Mesendoderm (in vitro differentiated cells): ENCODE measurements around the gene GNAT2.

Experiments
- DNase-seq: peaks from one replicate; pipeline ENCODE4 v3.0.0; 2013
- H2AK5ac ChIP-seq: 2 replicates; pipeline ENCODE4 v1.6.1; 2013; ENCODE audit warnings: low read length, inconsistent platforms
- H2BK120ac ChIP-seq: 2 replicates; pipeline ENCODE4 v1.6.1; 2013; ENCODE audit warnings: low read depth, mild to moderate bottlenecking, low read length, moderate library complexity, mixed read lengths
- H2BK15ac ChIP-seq: replicated peaks from 2 replicates; pipeline ENCODE4 v1.6.1; 2013; ENCODE audit warnings: low read depth, mild to moderate bottlenecking, moderate library complexity
- H2BK5ac ChIP-seq: 2 replicates; pipeline ENCODE4 v1.6.1; 2013; ENCODE audit warnings: low read length, inconsistent platforms
- H3K18ac ChIP-seq: 2 replicates; pipeline ENCODE4 v1.6.1; 2013; ENCODE audit warnings: mild to moderate bottlenecking, low read length, mixed read lengths
- H3K23ac ChIP-seq: one replicate; pipeline ENCODE4 v1.6.1; 2013; ENCODE audit warnings: low read length
- H3K27ac ChIP-seq: 2 replicates; pipeline ENCODE4 v1.5.1; 2013; ENCODE audit warnings: low read depth, mild to moderate bottlenecking, inconsistent platforms, low read length, moderate library complexity
- H3K27me3 ChIP-seq: 2 replicates; pipeline ENCODE4 v1.6.1; 2013; ENCODE audit warnings: low read length, control low read depth, mild to moderate bottlenecking, inconsistent platforms; ENCODE audit not compliant: insufficient read depth, poor library complexity
- H3K36me3 ChIP-seq: 2 replicates; pipeline ENCODE4 v1.6.1; 2013; ENCODE audit warnings: low read length, inconsistent platforms; ENCODE audit not compliant: control insufficient read depth, insufficient read depth
- H3K4ac ChIP-seq: one replicate; pipeline ENCODE4 v1.6.1; 2013; ENCODE audit warnings: low read depth, mild to moderate bottlenecking, low read length, moderate library complexity
- H3K4me1 ChIP-seq: 2 replicates; pipeline ENCODE4 v1.6.1; 2013; ENCODE audit warnings: low read depth, low read length, inconsistent platforms; ENCODE audit not compliant: control insufficient read depth
- H3K4me2 ChIP-seq: 2 replicates; pipeline ENCODE4 v1.6.1; 2013; ENCODE audit warnings: low read length
- H3K4me3 ChIP-seq: 2 replicates; pipeline ENCODE4 v1.5.1; 2013; ENCODE audit warnings: mild to moderate bottlenecking, low read length
- H3K56ac ChIP-seq: one replicate; pipeline ENCODE4 v1.6.1; 2013; ENCODE audit warnings: low read length
- H3K79me1 ChIP-seq: 2 replicates; pipeline ENCODE4 v1.6.1; 2013; ENCODE audit warnings: low read length, inconsistent platforms
- H3K79me2 ChIP-seq: 2 replicates; pipeline ENCODE4 v1.6.1; 2013; ENCODE audit warnings: mild to moderate bottlenecking, low read length; ENCODE audit not compliant: control insufficient read depth, insufficient read depth
- H3K9ac ChIP-seq: 2 replicates; pipeline ENCODE4 v1.6.1; 2013; ENCODE audit warnings: low read length, inconsistent platforms
- H4K5ac ChIP-seq: one replicate; pipeline ENCODE4 v1.6.1; 2013; ENCODE audit warnings: low read length
- H4K8ac ChIP-seq: one replicate; pipeline ENCODE4 v1.6.1; 2013; ENCODE audit warnings: low read depth, mild to moderate bottlenecking, control low read depth, low read length, moderate library complexity
- WGBS: extraction: QIAGEN DNeasy Blood & Tissue Kit; methylation state at CpG from one replicate; pipeline ENCODE4 v1.1.7; 2013; ENCODE audit warnings: low lambda C conversion rate, missing lambda C conversion rate; ENCODE audit not compliant: insufficient coverage; ENCODE audit errors: extremely low coverage; 5-methylcytosine and 5-hydroxymethylcytosine counted together

Gene GNAT2

DNA sequence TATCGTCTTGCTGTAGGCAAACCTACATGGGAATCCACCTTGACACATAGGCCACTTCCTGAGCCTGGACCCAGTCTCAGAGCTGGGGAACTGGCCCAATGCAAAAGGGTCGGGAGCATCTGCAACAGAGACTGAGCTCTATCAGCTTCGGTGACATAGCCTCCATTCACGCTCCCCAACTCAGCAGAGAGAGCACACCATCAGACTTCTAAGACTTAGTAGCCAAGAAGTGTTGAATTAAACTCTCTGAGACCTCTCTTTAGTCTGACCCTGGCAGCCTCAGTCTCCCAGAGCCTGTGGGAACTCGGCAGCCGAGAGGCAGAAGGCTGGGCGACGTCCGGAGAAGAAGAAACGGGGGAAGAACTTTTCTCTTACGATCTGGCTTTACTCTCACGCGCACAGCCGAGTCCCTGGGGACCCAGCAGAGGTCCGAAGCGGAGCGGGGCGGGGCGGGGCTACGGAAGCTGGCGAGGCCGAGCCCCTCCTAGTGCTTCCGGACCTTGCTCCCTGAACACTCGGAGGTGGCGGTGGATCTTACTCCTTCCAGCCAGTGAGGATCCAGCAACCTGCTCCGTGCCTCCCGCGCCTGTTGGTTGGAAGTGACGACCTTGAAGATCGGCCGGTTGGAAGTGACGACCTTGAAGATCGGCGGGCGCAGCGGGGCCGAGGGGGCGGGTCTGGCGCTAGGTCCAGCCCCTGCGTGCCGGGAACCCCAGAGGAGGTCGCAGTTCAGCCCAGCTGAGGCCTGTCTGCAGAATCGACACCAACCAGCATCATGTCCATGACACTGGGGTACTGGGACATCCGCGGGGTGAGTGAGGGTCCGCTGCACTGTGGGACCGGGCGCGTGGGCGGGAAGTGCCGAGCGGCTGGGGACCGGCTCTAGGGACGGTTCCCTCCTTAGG, 36.5 kb upstream of the GNAT2 start, which contains the start of gene GSTM4:
Gene GSTM4 (plus strand): TSS at position 485 of the 905 bp plus-strand sequence. CDS start 291 bp downstream, at position 776.
- H2BK5ac ChIP-seq: no peak within 1 kb of the TSS
- peak within 1 kb of the TSS; percentile 91 for H3K56ac ChIP-seq
- H4K8ac ChIP-seq: no peak within 1 kb of the TSS
- no peak within 1 kb of the TSS for H3K27ac ChIP-seq
- H3K79me1 ChIP-seq: no peaks in the 10 kb centered on the region
- no peaks in the 10 kb centered on the region for H3K36me3 ChIP-seq
- peaks cover 2% of the 10 kb centered on the region for H3K4me1 ChIP-seq
- no peak within 1 kb of the TSS for H4K5ac ChIP-seq
- peak within 1 kb of the TSS; percentile 70 for H3K4me3 ChIP-seq
- H3K23ac ChIP-seq: no peak within 1 kb of the TSS
- H2BK15ac ChIP-seq: no peak within 1 kb of the TSS
- DNase-seq: peak; percentile 85
- WGBS: no CpG with 5 or more reads among the region's 54 CpGs
- no peak within 1 kb of the TSS for H2BK120ac ChIP-seq
- peaks cover 3% of the 10 kb centered on the region for H3K27me3 ChIP-seq
- no peak within 1 kb of the TSS for H3K4ac ChIP-seq
- H3K79me2 ChIP-seq: no peaks in the 10 kb centered on the region
- peak within 1 kb of the TSS; percentile 78 for H3K9ac ChIP-seq
- H2AK5ac ChIP-seq: no peak within 1 kb of the TSS
- H3K18ac ChIP-seq: no peak within 1 kb of the TSS
- peak within 1 kb of the TSS; percentile 90 for H3K4me2 ChIP-seq

DNA sequence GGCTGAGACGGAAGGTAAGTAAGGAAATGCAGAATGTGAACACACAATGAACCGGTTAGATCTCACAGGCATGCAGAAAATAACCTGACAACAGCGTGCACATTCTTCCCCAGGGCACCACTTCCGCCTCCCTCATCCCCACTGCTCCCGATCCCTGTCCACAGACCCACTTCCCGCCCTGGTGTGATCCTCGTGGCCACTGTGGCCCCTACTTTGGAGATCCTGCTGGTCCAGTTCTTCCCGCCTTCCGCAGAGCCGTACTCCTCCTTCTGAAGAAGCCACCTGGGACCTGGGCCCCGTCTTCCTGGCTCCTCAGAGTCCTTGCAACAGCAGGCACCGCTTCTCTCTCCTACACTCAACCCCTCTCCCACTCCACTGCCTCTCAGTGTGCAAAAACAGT, 35.1 kb upstream of the GNAT2 start:
- Histone ChIP-seq H3K56ac (no peak overlapping the region), H3K27ac (no peak overlapping the region), H3K36me3 (no peaks in the 10 kb centered on the region), H3K18ac (no peak overlapping the region), H2BK15ac (no peak overlapping the region), H3K4ac (no peak overlapping the region), H2BK5ac (no peak overlapping the region), H3K79me2 (no peaks in the 10 kb centered on the region), H3K23ac (no peak overlapping the region), H3K4me2 (no peak overlapping the region), H4K5ac (no peak overlapping the region), H3K4me1 (peaks cover 2% of the 10 kb centered on the region), H3K4me3 (no peak overlapping the region), H3K79me1 (no peaks in the 10 kb centered on the region), H2AK5ac (no peak overlapping the region), H2BK120ac (no peak overlapping the region), H3K9ac (no peak overlapping the region), H3K27me3 (peaks cover 3% of the 10 kb centered on the region), H4K8ac (no peak overlapping the region)
- DNase-seq: no peak
- no CpG with 5 or more reads among the region's 12 CpGs for WGBS

DNA sequence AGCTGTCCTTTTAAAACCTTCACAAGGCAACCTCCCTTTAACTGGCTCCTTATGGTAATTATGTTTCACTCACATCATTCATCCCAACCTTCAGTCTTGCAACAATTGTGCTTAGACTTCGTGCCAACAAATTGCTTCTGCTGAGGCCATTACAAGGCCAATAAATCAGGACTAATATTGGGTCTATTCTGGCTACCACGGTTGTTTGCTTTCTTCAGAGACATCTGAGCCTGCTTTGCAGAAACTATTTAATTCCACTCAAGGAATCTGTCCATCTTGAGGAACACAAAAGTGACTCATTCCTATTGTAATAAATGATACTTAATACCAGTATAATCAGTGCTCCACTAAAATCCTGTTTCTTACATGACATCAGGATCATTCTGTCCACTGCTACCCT, 33.9 kb upstream of the GNAT2 start:
- Histone ChIP-seq H4K8ac (no peak overlapping the region), H3K79me2 (no peaks in the 10 kb centered on the region), H3K4ac (no peak overlapping the region), H4K5ac (no peak overlapping the region), H3K27me3 (peaks cover 3% of the 10 kb centered on the region), H3K27ac (no peak overlapping the region), H3K79me1 (no peaks in the 10 kb centered on the region), H3K4me1 (peaks cover 2% of the 10 kb centered on the region), H2BK120ac (no peak overlapping the region), H3K4me3 (no peak overlapping the region), H2BK15ac (no peak overlapping the region), H3K18ac (no peak overlapping the region), H3K4me2 (no peak overlapping the region), H2AK5ac (no peak overlapping the region), H3K36me3 (no peaks in the 10 kb centered on the region), H2BK5ac (no peak overlapping the region), H3K23ac (no peak overlapping the region), H3K56ac (no peak overlapping the region), H3K9ac (no peak overlapping the region)
- WGBS: no CpG with 5 or more reads among the region's 2 CpGs
- DNase-seq: no peak

DNA sequence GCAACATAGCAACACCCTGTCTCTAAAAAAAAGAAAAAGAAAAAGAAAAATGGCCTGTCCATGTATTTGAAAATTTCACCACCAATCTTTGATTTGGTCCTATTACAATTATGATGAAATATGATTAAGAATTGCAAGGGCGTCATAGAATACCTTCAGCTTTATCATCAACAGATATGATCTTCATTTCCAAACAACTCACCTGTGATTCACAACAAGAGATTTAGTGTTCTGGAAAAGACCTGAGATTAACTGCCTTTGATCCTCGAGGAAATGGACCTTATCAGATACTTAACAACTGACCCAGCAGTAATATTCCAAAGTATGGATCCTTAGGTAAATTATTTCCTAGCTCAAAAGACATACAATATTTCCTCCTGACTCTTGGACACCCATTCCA, 33.0 kb upstream of the GNAT2 start:
- Histone ChIP-seq H3K79me1 (no peaks in the 10 kb centered on the region), H3K9ac (no peak overlapping the region), H2BK15ac (no peak overlapping the region), H2AK5ac (no peak overlapping the region), H3K18ac (no peak overlapping the region), H3K4me2 (no peak overlapping the region), H3K27me3 (peaks cover 3% of the 10 kb centered on the region), H4K8ac (no peak overlapping the region), H3K23ac (no peak overlapping the region), H2BK120ac (no peak overlapping the region), H3K4ac (no peak overlapping the region), H3K56ac (no peak overlapping the region), H4K5ac (no peak overlapping the region), H3K36me3 (no peaks in the 10 kb centered on the region), H2BK5ac (no peak overlapping the region), H3K4me3 (no peak overlapping the region), H3K79me2 (no peaks in the 10 kb centered on the region), H3K4me1 (peaks cover 2% of the 10 kb centered on the region), H3K27ac (no peak overlapping the region)
- WGBS: no CpG with 5 or more reads among the region's 2 CpGs
- DNase-seq: no peak

DNA sequence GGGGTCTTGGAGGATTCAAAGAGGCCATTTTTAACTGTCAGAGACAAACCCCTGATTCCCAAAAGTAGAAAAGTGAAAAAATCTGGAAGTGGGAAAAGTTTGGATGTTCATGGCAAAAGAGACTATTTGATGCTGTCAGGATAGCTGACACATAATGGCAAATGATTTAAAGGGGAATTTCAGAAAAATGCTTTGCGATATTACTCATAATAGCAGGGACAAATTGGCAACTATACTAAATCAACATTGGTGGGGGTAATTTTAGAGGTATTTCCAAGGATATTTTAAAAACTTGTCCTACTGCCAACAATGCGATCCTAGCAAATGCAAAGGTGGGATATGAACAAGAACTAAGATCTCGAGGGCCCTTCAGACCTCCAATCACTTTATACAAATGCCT, 31.2 kb upstream of the GNAT2 start:
- Histone ChIP-seq H3K27ac (no peak overlapping the region), H2BK5ac (no peak overlapping the region), H3K27me3 (peaks cover 3% of the 10 kb centered on the region), H2BK120ac (no peak overlapping the region), H3K18ac (no peak overlapping the region), H2BK15ac (no peak overlapping the region), H3K4ac (no peak overlapping the region), H3K79me1 (no peaks in the 10 kb centered on the region), H3K4me2 (no peak overlapping the region), H2AK5ac (no peak overlapping the region), H3K9ac (no peak overlapping the region), H3K4me1 (peaks cover 1% of the 10 kb centered on the region), H3K36me3 (no peaks in the 10 kb centered on the region), H4K5ac (no peak overlapping the region), H3K4me3 (no peak overlapping the region), H3K56ac (no peak overlapping the region), H4K8ac (no peak overlapping the region), H3K23ac (no peak overlapping the region), H3K79me2 (no peaks in the 10 kb centered on the region)
- DNase-seq: no peak
- no CpG with 5 or more reads among the region's 3 CpGs for WGBS
